Spleen (tissue), 7 donors: Measurements from ENCODE around the gene PRND.

Experiments
- CTCF ChIP-seq, 11 experiments: fragments of 200-600 bp in 7 of 11; fragments of 450-650 bp in 4 of 11; sonication (generic) in 4 of 11; IDR thresholded peaks in 8 of 11; conservative IDR thresholded peaks in 3 of 11; 1 replicate in 7 of 11; 2 replicates in 4 of 11; pipeline versions ENCODE4 v1.4.0 to v1.8.0; 2016 to 2021; ENCODE audit warnings: antibody characterized with exemption in 11 of 11, inconsistent platforms in 4 of 11, mild to moderate bottlenecking in 1 of 11
- POLR2A ChIP-seq, 3 donors: fragments of 450-650 bp; IDR thresholded peaks; one replicate each; pipeline ENCODE4 v1.5.1; 2017; ENCODE audit warnings: antibody characterized with exemption in 3 of 3, mild to moderate bottlenecking in 1 of 3
- POLR2AphosphoS5 ChIP-seq, 3 donors: sonication (generic); formaldehyde crosslinking; IDR thresholded peaks; one replicate each; pipeline ENCODE4 v1.5.1; 2017; ENCODE audit warnings: antibody characterized with exemption in 3 of 3
- donor health status: DM: no; HTN: no; CAD: no; lungs with moderate emphysema.
- donor health status: DM: no; HTN: no; CAD: no.
- donor health status: DM: no; HTN: no; CAD: no.

- TF ChIP-seq POLR2AphosphoS5 (IDR thresholded peaks at IDR 0.05) = no peak
- TF ChIP-seq CTCF (IDR thresholded peaks at IDR 0.05 in 8 of 11, conservative IDR thresholded peaks at IDR 0.05 in 3 of 11) = no peak
- no peak for TF ChIP-seq POLR2A (IDR thresholded peaks at IDR 0.05)
Measured at GRCh38 chr20:4677846-4678245, 43.9 kb upstream of the PRND start.
